Measurements from ENCODE around the gene BTBD1. TPM values are rescaled to one million over a fixed set of nuclear protein-coding genes. Genes with fewer than 3 reads are reported as not detected.

The BTBD1 gene
- total RNA-seq, 1 donor from 2014 or later, result 53.2 TPM

DNA sequence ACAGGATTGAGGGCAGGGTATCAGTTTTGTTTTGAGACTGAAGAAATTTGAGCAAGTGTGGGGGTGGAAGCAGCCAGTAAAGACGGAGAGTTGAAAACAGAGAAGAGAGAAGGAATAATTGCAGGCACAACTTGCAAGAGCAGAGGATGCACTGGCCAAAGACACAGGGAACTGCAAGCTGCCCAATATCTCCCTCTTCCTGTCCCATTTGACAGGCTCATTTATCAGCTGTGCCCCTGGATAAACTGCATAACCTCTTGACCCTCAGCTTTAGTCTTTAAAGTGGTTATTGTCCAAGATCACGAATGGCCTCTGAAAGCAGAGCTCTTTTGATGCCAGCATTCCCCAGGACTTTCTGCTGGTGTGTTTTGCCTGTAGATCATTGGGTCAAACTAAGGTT, 86.1 kb downstream of the BTBD1 start:
- H3K9me3 Mint-ChIP-seq (ENCODE audit: unreplicated experiment), result no peaks in the 10 kb centered on the region
- peaks cover 2% of the 10 kb centered on the region for H3K36me3 Mint-ChIP-seq (ENCODE audit: unreplicated experiment)
- H3K4me1 Mint-ChIP-seq (ENCODE audit: unreplicated experiment), result peaks cover 11% of the 10 kb centered on the region
- H3K27ac Mint-ChIP-seq (ENCODE audit: unreplicated experiment), result no peak overlapping the region
- H3K4me3 Mint-ChIP-seq (ENCODE audit: unreplicated experiment), result no peak overlapping the region
- TF ChIP-seq, protein P1, sequence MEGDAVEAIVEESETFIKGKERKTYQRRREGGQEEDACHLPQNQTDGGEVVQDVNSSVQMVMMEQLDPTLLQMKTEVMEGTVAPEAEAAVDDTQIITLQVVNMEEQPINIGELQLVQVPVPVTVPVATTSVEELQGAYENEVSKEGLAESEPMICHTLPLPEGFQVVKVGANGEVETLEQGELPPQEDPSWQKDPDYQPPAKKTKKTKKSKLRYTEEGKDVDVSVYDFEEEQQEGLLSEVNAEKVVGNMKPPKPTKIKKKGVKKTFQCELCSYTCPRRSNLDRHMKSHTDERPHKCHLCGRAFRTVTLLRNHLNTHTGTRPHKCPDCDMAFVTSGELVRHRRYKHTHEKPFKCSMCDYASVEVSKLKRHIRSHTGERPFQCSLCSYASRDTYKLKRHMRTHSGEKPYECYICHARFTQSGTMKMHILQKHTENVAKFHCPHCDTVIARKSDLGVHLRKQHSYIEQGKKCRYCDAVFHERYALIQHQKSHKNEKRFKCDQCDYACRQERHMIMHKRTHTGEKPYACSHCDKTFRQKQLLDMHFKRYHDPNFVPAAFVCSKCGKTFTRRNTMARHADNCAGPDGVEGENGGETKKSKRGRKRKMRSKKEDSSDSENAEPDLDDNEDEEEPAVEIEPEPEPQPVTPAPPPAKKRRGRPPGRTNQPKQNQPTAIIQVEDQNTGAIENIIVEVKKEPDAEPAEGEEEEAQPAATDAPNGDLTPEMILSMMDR (IDR thresholded peaks at IDR 0.05), result no peak
- no peaks in the 10 kb centered on the region for H3K27me3 Mint-ChIP-seq (ENCODE audit: unreplicated experiment)
- no peak for DNase-seq (ENCODE audit: extremely low spot score, unreplicated experiment)

- Mint-ChIP-seq H3K27ac (ENCODE audit: unreplicated experiment) (no peak overlapping the region), H3K27me3 (ENCODE audit: unreplicated experiment) (no peaks in the 10 kb centered on the region), H3K4me3 (ENCODE audit: unreplicated experiment) (no peak overlapping the region), H3K4me1 (ENCODE audit: unreplicated experiment) (no peaks in the 10 kb centered on the region), H3K36me3 (ENCODE audit: unreplicated experiment) (no peaks in the 10 kb centered on the region), H3K9me3 (ENCODE audit: unreplicated experiment) (no peaks in the 10 kb centered on the region)
- TF ChIP-seq, protein P1 (IDR thresholded peaks at IDR 0.05), result no peak
- DNase-seq (ENCODE audit: extremely low spot score, unreplicated experiment), result no peak
These were observed 87.3 kb downstream of the BTBD1 start for GRCh38 chr15:82979726-82980125.

DNA sequence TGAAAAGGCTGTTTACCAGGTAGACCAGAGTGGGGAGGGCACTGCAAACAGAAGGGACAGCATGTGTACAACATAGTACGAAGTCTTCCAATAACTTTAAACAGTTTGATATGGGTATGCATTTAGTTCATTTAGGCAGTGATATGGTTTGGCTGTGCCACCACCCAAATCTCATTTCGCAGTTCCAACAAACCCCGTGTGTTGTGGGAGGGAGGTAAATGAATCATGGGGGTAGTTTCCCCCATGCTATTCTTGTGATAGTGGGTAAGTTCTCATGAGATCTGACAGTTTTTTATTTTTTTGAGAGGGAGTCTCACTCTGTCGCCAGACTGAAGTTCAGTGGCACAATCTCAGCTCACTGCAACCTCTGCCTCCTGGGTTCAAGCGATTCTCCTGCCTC, 88.6 kb downstream of the BTBD1 start:
- no peaks in the 10 kb centered on the region for H3K9me3 Mint-ChIP-seq (ENCODE audit: unreplicated experiment)
- no peaks in the 10 kb centered on the region for H3K4me1 Mint-ChIP-seq (ENCODE audit: unreplicated experiment)
- no peaks in the 10 kb centered on the region for H3K27me3 Mint-ChIP-seq (ENCODE audit: unreplicated experiment)
- H3K27ac Mint-ChIP-seq (ENCODE audit: unreplicated experiment), result no peak overlapping the region
- TF ChIP-seq, protein P1 (IDR thresholded peaks at IDR 0.05), result no peak
- no peak for DNase-seq (ENCODE audit: extremely low spot score, unreplicated experiment)
- no peaks in the 10 kb centered on the region for H3K36me3 Mint-ChIP-seq (ENCODE audit: unreplicated experiment)
- no peak overlapping the region for H3K4me3 Mint-ChIP-seq (ENCODE audit: unreplicated experiment)

DNA sequence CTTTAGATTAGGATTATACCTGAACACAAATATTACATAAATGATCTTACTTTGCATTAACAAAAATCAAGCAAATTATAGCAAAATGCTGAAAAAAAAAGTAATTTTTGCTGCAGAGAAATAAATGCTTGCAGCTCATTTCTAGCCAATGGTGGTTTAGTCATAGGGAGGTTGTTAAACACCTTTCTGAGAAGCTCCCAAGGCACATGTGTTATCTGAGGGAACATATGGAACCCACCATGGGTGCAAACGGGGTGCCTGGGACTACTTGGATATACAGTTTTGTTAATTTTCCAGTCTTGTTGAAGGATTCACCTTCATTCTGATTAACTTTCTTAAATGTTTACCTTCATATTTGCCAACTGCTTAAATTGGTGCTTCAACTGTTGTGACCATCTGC, 90.0 kb downstream of the BTBD1 start:
- H3K27me3 Mint-ChIP-seq (ENCODE audit: unreplicated experiment), result no peaks in the 10 kb centered on the region
- no peak overlapping the region for H3K27ac Mint-ChIP-seq (ENCODE audit: unreplicated experiment)
- H3K4me1 Mint-ChIP-seq (ENCODE audit: unreplicated experiment), result no peaks in the 10 kb centered on the region
- TF ChIP-seq, protein P1 (IDR thresholded peaks at IDR 0.05), result no peak
- no peaks in the 10 kb centered on the region for H3K36me3 Mint-ChIP-seq (ENCODE audit: unreplicated experiment)
- no peak for DNase-seq (ENCODE audit: extremely low spot score, unreplicated experiment)
- H3K9me3 Mint-ChIP-seq (ENCODE audit: unreplicated experiment), result no peaks in the 10 kb centered on the region
- no peak overlapping the region for H3K4me3 Mint-ChIP-seq (ENCODE audit: unreplicated experiment)

GRCh38 chr15:82972990-82973389, 94.1 kb downstream of the BTBD1 start:
- H3K4me1 Mint-ChIP-seq (ENCODE audit: unreplicated experiment), result no peaks in the 10 kb centered on the region
- DNase-seq (ENCODE audit: extremely low spot score, unreplicated experiment), result no peak
- H3K4me3 Mint-ChIP-seq (ENCODE audit: unreplicated experiment), result no peak overlapping the region
- TF ChIP-seq, protein P1 (IDR thresholded peaks at IDR 0.05), result no peak
- no peaks in the 10 kb centered on the region for H3K36me3 Mint-ChIP-seq (ENCODE audit: unreplicated experiment)
- H3K27me3 Mint-ChIP-seq (ENCODE audit: unreplicated experiment), result no peaks in the 10 kb centered on the region
- H3K9me3 Mint-ChIP-seq (ENCODE audit: unreplicated experiment), result no peaks in the 10 kb centered on the region
- H3K27ac Mint-ChIP-seq (ENCODE audit: unreplicated experiment), result no peak overlapping the region
